ENCODE data around the gene USP3. TPM values are rescaled to one million over a fixed set of nuclear protein-coding genes. Genes with fewer than 3 reads are reported as not detected.
A peak's percentile ranks its signal among the peaks of the same experiment; 100 is the strongest.

Gene USP3
- total RNA-seq, 1 experiment from 2014 or later, result 54.2 TPM

DNA sequence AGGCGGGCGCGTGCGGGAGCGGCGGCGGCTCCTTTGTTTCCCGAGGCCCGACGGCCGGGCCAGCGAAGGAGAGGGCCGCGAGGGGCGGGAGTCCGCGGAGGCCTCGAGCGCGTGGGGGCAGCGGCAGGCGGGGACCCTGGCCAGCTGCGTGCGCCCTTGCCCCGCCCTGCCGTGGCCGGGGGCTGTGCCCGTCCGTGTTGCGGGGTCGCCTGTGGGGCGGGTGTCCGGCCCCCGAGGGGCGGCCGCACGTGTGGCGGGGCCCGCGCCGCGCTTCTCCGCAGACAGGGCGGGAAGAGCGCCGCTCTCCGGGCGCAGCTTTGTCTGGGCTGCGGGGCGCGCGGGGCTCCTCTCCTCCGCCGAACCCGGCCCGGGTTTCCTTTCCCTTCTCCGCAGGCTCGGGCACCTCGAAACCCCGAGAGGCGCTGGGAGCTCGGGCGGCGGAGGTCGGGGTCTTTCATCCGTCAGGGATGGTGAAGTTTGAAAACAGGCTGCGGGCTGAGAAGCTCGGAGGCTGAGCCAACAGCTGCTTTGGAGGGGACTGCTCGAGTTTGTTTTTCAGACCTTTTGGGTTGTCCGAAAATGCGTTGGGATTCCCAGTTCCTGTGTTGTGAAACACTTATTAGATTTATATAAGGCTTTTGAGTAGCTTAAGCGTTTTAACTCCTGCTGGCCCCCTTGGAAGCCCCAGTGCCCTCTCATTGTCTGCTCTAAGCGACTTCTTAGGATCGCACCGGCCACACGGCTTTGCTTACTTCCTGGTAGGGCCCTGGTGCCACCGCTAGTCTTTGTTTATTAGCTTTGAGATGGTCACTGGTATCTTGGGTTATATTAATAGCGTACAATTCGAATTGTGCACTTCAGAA, 817 bp downstream of the USP3 start:
- no TSS peak for BruUV-seq (replicated peaks)
- DNase-seq, result peak; percentile 60
- Histone ChIP-seq H3K4me1 (peaks cover 33% of the 10 kb centered on the region), H3K9me3 (no peaks in the 10 kb centered on the region), H3K27me3 (replicated peaks; ENCODE audit: control insufficient read depth, insufficient read depth, low read length) (no peaks in the 10 kb centered on the region), H3K4me3 (ENCODE audit: low read depth, low read length) (peak overlapping the region; percentile 97), H3K36me3 (ENCODE audit: control insufficient read depth, insufficient read depth, low read length) (no peaks in the 10 kb centered on the region)
- intact Hi-C loops (cut with micrococcal nuclease; ENCODE audit: unreplicated experiment), result loop anchor here (5.0 kb wide), 1 partner anchor 587 kb away; the partner anchor contains the start of gene CIAO2A
- CTCF ChIA-PET, result interaction anchor here (0.5 to 3.8 kb wide), 7 partner anchors 10 to 124 kb away, joined by 3 to 18 read pairs (median 5); partner anchors contain the start of gene CA12
- no peaks in the 10 kb centered on the region for H3K27me3 Mint-ChIP-seq (ENCODE audit: insufficient read depth, unreplicated experiment)
- H3K36me3 Mint-ChIP-seq (ENCODE audit: insufficient read depth, unreplicated experiment), result peaks cover 17% of the 10 kb centered on the region
- POLR2A ChIA-PET, result interaction anchor here (0.6 to 1.8 kb wide), 3 partner anchors 31 to 587 kb away, joined by 3 to 4 read pairs (median 3); no protein-coding TSS in a partner anchor
- peak overlapping the region; percentile 83 for H3K4me3 Mint-ChIP-seq (ENCODE audit: unreplicated experiment)
- H3K4me1 Mint-ChIP-seq (ENCODE audit: low read depth, unreplicated experiment), result peaks cover 37% of the 10 kb centered on the region
- H3K9me3 Mint-ChIP-seq (ENCODE audit: unreplicated experiment), result no peaks in the 10 kb centered on the region
- TF ChIP-seq, protein P1, sequence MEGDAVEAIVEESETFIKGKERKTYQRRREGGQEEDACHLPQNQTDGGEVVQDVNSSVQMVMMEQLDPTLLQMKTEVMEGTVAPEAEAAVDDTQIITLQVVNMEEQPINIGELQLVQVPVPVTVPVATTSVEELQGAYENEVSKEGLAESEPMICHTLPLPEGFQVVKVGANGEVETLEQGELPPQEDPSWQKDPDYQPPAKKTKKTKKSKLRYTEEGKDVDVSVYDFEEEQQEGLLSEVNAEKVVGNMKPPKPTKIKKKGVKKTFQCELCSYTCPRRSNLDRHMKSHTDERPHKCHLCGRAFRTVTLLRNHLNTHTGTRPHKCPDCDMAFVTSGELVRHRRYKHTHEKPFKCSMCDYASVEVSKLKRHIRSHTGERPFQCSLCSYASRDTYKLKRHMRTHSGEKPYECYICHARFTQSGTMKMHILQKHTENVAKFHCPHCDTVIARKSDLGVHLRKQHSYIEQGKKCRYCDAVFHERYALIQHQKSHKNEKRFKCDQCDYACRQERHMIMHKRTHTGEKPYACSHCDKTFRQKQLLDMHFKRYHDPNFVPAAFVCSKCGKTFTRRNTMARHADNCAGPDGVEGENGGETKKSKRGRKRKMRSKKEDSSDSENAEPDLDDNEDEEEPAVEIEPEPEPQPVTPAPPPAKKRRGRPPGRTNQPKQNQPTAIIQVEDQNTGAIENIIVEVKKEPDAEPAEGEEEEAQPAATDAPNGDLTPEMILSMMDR (IDR thresholded peaks at IDR 0.05; ENCODE audit: insufficient read depth in 1 of 2, low read depth in 1 of 2, low read length in 1 of 2, severe bottlenecking in 1 of 2, unreplicated experiment in 1 of 2), result peak in 1 of 2 experiments; percentile 30
- H3K27ac Mint-ChIP-seq (ENCODE audit: unreplicated experiment), result peak overlapping the region; percentile 94

DNA sequence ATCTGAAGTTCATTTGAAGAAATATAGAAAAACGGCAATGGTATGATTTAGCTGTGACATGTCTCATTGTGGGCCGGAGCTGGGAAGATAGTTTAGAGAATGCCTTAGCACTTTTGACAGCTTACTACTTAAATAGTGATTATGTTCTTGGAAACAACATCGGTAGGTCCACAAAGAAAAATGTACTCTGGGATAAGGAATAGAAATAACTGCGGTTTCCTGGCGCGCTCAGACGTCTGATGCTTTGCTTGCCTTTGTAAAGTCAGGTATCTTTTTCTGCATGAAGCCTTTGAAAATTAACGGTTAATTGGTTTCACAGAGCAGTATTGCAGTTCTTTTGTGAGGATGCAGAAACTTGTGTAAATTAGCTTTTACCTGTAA, 1.4 kb downstream of the USP3 start:
- H3K27me3 ChIP-seq (replicated peaks; ENCODE audit: control insufficient read depth, insufficient read depth, low read length), result no peaks in the 10 kb centered on the region
- no peaks in the 10 kb centered on the region for H3K9me3 Mint-ChIP-seq (ENCODE audit: unreplicated experiment)
- H3K36me3 ChIP-seq (ENCODE audit: control insufficient read depth, insufficient read depth, low read length), result no peaks in the 10 kb centered on the region
- ChIA-PET CTCF (interaction anchor here (1.0 to 3.8 kb wide), 6 partner anchors 11 to 94 kb away, joined by 3 to 18 read pairs (median 5); no protein-coding TSS in a partner anchor), POLR2A (interaction anchor here (0.6 to 1.8 kb wide), 3 partner anchors 32 to 586 kb away, joined by 3 to 4 read pairs (median 3); no protein-coding TSS in a partner anchor)
- H3K9me3 ChIP-seq, result no peaks in the 10 kb centered on the region
- H3K27ac Mint-ChIP-seq (ENCODE audit: unreplicated experiment), result peak overlapping the region; percentile 79
- H3K4me1 Mint-ChIP-seq (ENCODE audit: low read depth, unreplicated experiment), result peaks cover 37% of the 10 kb centered on the region
- H3K36me3 Mint-ChIP-seq (ENCODE audit: insufficient read depth, unreplicated experiment), result peaks cover 17% of the 10 kb centered on the region
- intact Hi-C loops (cut with micrococcal nuclease; ENCODE audit: unreplicated experiment), result no loop called here
- H3K4me3 Mint-ChIP-seq (ENCODE audit: unreplicated experiment), result peak overlapping the region; percentile 83
- BruUV-seq (replicated peaks), result TSS peak; percentile 21
- H3K4me1 ChIP-seq, result peaks cover 39% of the 10 kb centered on the region
- TF ChIP-seq, protein P1 (IDR thresholded peaks at IDR 0.05; ENCODE audit: insufficient read depth in 1 of 2, low read depth in 1 of 2, low read length in 1 of 2, severe bottlenecking in 1 of 2, unreplicated experiment in 1 of 2), result no peak
- DNase-seq, result no peak
- H3K4me3 ChIP-seq (ENCODE audit: low read depth, low read length), result peak overlapping the region; percentile 97
- H3K27me3 Mint-ChIP-seq (ENCODE audit: insufficient read depth, unreplicated experiment), result no peaks in the 10 kb centered on the region

DNA sequence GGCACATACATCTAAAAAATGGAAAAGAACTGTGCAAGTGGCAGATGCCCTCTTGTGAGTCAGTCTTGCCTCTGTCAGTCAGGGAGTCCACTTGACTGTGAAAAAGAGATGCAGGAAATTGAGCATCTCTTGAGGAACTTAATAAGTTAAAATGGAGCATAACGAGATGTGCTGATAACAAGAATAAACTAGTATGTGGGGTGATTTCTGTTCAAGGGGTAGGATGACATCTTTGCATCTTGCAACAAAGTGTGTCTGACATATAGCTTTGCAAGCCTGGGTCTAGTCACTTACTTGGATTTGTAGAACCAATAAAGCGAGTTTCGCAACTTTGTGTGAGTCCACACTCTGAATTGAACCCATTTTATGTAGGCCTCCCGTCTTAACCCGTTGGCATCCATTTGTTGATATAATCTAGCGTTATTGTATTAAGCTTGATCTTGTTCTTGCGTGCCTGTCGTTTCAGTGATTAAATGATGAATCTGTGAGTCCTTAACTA, 2.2 kb downstream of the USP3 start:
- H3K4me1 ChIP-seq, result peaks cover 39% of the 10 kb centered on the region
- POLR2A ChIA-PET, result no interaction called here

More for the DNA sequence above, 2.2 kb downstream of the USP3 start:
- Mint-ChIP-seq H3K4me1 (ENCODE audit: low read depth, unreplicated experiment) (peaks cover 37% of the 10 kb centered on the region), H3K4me3 (ENCODE audit: unreplicated experiment) (peak overlapping the region; percentile 83), H3K36me3 (ENCODE audit: insufficient read depth, unreplicated experiment) (peaks cover 17% of the 10 kb centered on the region), H3K27ac (ENCODE audit: unreplicated experiment) (no peak overlapping the region), H3K27me3 (ENCODE audit: insufficient read depth, unreplicated experiment) (no peaks in the 10 kb centered on the region), H3K9me3 (ENCODE audit: unreplicated experiment) (no peaks in the 10 kb centered on the region)
- TF ChIP-seq, protein P1 (IDR thresholded peaks at IDR 0.05; ENCODE audit: insufficient read depth in 1 of 2, low read depth in 1 of 2, low read length in 1 of 2, severe bottlenecking in 1 of 2, unreplicated experiment in 1 of 2), result no peak
- no TSS peak for BruUV-seq (replicated peaks)
- intact Hi-C loops (cut with micrococcal nuclease; ENCODE audit: unreplicated experiment), result no loop called here
- H3K9me3 ChIP-seq, result no peaks in the 10 kb centered on the region
- DNase-seq, result no peak
- H3K36me3 ChIP-seq (ENCODE audit: control insufficient read depth, insufficient read depth, low read length), result no peaks in the 10 kb centered on the region
- H3K4me3 ChIP-seq (ENCODE audit: low read depth, low read length), result no peak overlapping the region
- CTCF ChIA-PET, result interaction anchor here (1.9 kb wide), 1 partner anchor 40 kb away, joined by 18 read pairs; no protein-coding TSS in a partner anchor
- H3K27me3 ChIP-seq (replicated peaks; ENCODE audit: control insufficient read depth, insufficient read depth, low read length), result no peaks in the 10 kb centered on the region

Measured in Caco-2 (cell line).